H9 (cell line): ENCODE results near the gene OSTN. TPM values are rescaled to one million over a fixed set of nuclear protein-coding genes. Genes with fewer than 3 reads are reported as not detected.

Experiments used
- DNase-seq: peaks from one replicate; pipeline ENCODE4 v3.0.0-alpha.2; 2017
- H2AFZ ChIP-seq: one replicate; pipeline ENCODE4 v1.6.1; 2013; ENCODE audit warnings: mild to moderate bottlenecking, low read length, control low read depth, moderate library complexity
- H2AK5ac ChIP-seq: 2 replicates; pipeline ENCODE4 v1.6.1; 2013; ENCODE audit warnings: low read length, control low read depth, mixed read lengths; ENCODE audit not compliant: insufficient read length
- H2BK120ac ChIP-seq: one replicate; pipeline ENCODE4 v1.6.1; 2013; ENCODE audit warnings: low read depth, mild to moderate bottlenecking, low read length, control low read depth, inconsistent platforms; ENCODE audit not compliant: poor library complexity, severe bottlenecking
- H2BK12ac ChIP-seq: 2 replicates; pipeline ENCODE4 v1.6.1; 2013; ENCODE audit warnings: low read length, control low read depth, mixed read lengths, low read depth; ENCODE audit not compliant: insufficient read length
- H2BK15ac ChIP-seq: 2 replicates; pipeline ENCODE4 v1.6.1; 2013; ENCODE audit warnings: low read depth, low read length, control low read depth
- H2BK20ac ChIP-seq: one replicate; pipeline ENCODE4 v1.6.1; 2013; ENCODE audit warnings: low read depth, mild to moderate bottlenecking, low read length, control low read depth, inconsistent platforms; ENCODE audit not compliant: poor library complexity, severe bottlenecking
- H2BK5ac ChIP-seq: 2 replicates; pipeline ENCODE4 v1.6.1; 2013; ENCODE audit warnings: low read length, control low read depth, mixed read lengths; ENCODE audit not compliant: insufficient read length
- H3K14ac ChIP-seq: 2 replicates; pipeline ENCODE4 v1.6.1; 2013; ENCODE audit warnings: low read length, control low read depth; ENCODE audit not compliant: insufficient read depth
- H3K18ac ChIP-seq: 2 replicates; pipeline ENCODE4 v1.6.1; 2013; ENCODE audit warnings: low read depth, mild to moderate bottlenecking, mixed read lengths, low read length, control low read depth; ENCODE audit not compliant: insufficient read length
- H3K23ac ChIP-seq: 2 replicates; pipeline ENCODE4 v1.6.1; 2013; ENCODE audit warnings: low read length, control low read depth, mixed read lengths, low read depth; ENCODE audit not compliant: insufficient read length
- H3K23me2 ChIP-seq: 2 replicates; pipeline ENCODE4 v1.6.1; 2013; ENCODE audit warnings: low read depth, mild to moderate bottlenecking, mixed read lengths, low read length, control low read depth; ENCODE audit not compliant: insufficient read length, poor library complexity, severe bottlenecking
- H3K27ac ChIP-seq: 2 replicates; pipeline ENCODE4 v1.5.1; 2013; ENCODE audit warnings: low read length, control low read depth, mixed read lengths, low read depth; ENCODE audit not compliant: insufficient read length
- H3K27me3 ChIP-seq: 2 replicates; pipeline ENCODE4 v1.6.1; 2013; ENCODE audit warnings: low read length, control low read depth, inconsistent platforms; ENCODE audit not compliant: insufficient read depth
- H3K4ac ChIP-seq: 2 replicates; pipeline ENCODE4 v1.6.1; 2013; ENCODE audit warnings: low read depth, mild to moderate bottlenecking, control low read depth, inconsistent platforms, low read length, moderate library complexity
- H3K4me1 ChIP-seq: 2 replicates; pipeline ENCODE4 v1.6.1; 2013; ENCODE audit warnings: low read length, control low read depth, inconsistent platforms; ENCODE audit not compliant: insufficient read depth
- H3K4me2 ChIP-seq: 2 replicates; pipeline ENCODE4 v1.6.1; 2013; ENCODE audit warnings: low read length, control low read depth, mixed read lengths; ENCODE audit not compliant: insufficient read length, insufficient read depth
- H3K56ac ChIP-seq: 2 replicates; pipeline ENCODE4 v1.6.1; 2013; ENCODE audit warnings: low read depth, mild to moderate bottlenecking, mixed read lengths, low read length, control low read depth; ENCODE audit not compliant: insufficient read length
- H3K79me1 ChIP-seq: 2 replicates; pipeline ENCODE4 v1.6.1; 2013; ENCODE audit warnings: low read depth, mild to moderate bottlenecking, moderate library complexity, low read length, control low read depth, inconsistent platforms; ENCODE audit not compliant: insufficient read depth, poor library complexity, severe bottlenecking
- H3K79me2 ChIP-seq: 2 replicates; pipeline ENCODE4 v1.6.1; 2013; ENCODE audit warnings: low read length, control low read depth, inconsistent platforms; ENCODE audit not compliant: insufficient read depth
- H3K9ac ChIP-seq: 2 replicates; pipeline ENCODE4 v1.6.1; 2013; ENCODE audit warnings: low read length, control low read depth, mixed read lengths; ENCODE audit not compliant: insufficient read length; ENCODE audit errors: extremely low read depth
- H3K9me3 ChIP-seq: one replicate; pipeline ENCODE4 v1.6.1; 2013; ENCODE audit warnings: low read depth, low read length, inconsistent platforms; ENCODE audit not compliant: control insufficient read depth
- H3T11ph ChIP-seq: one replicate; pipeline ENCODE4 v1.6.1; 2013; ENCODE audit warnings: mild to moderate bottlenecking, low read length, control low read depth, inconsistent platforms
- H4K20me1 ChIP-seq: one replicate; pipeline ENCODE4 v1.6.1; 2013; ENCODE audit not compliant: control insufficient read depth, insufficient read length, insufficient read depth
- H4K5ac ChIP-seq: 2 replicates; pipeline ENCODE4 v1.6.1; 2013; ENCODE audit warnings: low read depth, mild to moderate bottlenecking, mixed read lengths, low read length, control low read depth; ENCODE audit not compliant: insufficient read length
- H4K8ac ChIP-seq: replicated peaks from 2 replicates; pipeline ENCODE4 v1.6.1; 2013; ENCODE audit warnings: low read length, control low read depth, mixed read lengths, low read depth; ENCODE audit not compliant: insufficient read length
- H4K91ac ChIP-seq: 2 replicates; pipeline ENCODE4 v1.6.1; 2013; ENCODE audit warnings: low read depth, mild to moderate bottlenecking, moderate library complexity, mixed read lengths, low read length, control low read depth; ENCODE audit not compliant: insufficient read length
- H3K27ac Mint-ChIP-seq, 3 experiments: 2 replicates in 2 of 3; 3 replicates in 1 of 3; pipeline ENCODE4 v1.8.0; 2020 to 2021; ENCODE audit warnings: mixed read lengths in 3 of 3, mild to moderate bottlenecking in 1 of 3, moderate library complexity in 1 of 3
- H3K27me3 Mint-ChIP-seq: 2 replicates; pipeline ENCODE4 v1.8.0; 2021; ENCODE audit warnings: low read depth, mild to moderate bottlenecking, moderate library complexity, mixed read lengths
- H3K36me3 Mint-ChIP-seq, 3 experiments: 2 replicates in 2 of 3; 3 replicates in 1 of 3; pipeline ENCODE4 v1.8.0; 2020 to 2021; ENCODE audit warnings: low read depth in 3 of 3, mixed read lengths in 3 of 3; ENCODE audit not compliant: insufficient read depth in 1 of 3
- H3K4me1 Mint-ChIP-seq, 2 experiments: 2 replicates each; pipeline ENCODE4 v1.8.0; 2020; ENCODE audit warnings: mixed read lengths in 2 of 2
- H3K4me3 Mint-ChIP-seq, 2 experiments: 2 replicates in 1 of 2; 3 replicates in 1 of 2; pipeline ENCODE4 v1.8.0; 2020 to 2021; ENCODE audit warnings: mild to moderate bottlenecking in 2 of 2, mixed read lengths in 2 of 2, moderate library complexity in 1 of 2
- H3K9me3 Mint-ChIP-seq, 2 experiments: 2 replicates in 1 of 2; 3 replicates in 1 of 2; pipeline ENCODE4 v1.8.0; 2020; ENCODE audit warnings: mild to moderate bottlenecking in 2 of 2, mixed read lengths in 2 of 2, moderate library complexity in 1 of 2
- total RNA-seq: library from RNA; stranded (reverse); gene quantifications from 2 replicates; pipeline ENCODE4 v1.2.1, GENCODE V29; 2021
- TF ChIP-seq, protein P1 (sequence below): fragments of 200-600 bp; sonication (generic); conservative IDR thresholded peaks from 3 replicates; pipeline ENCODE4 v1.8.0; 2021; ENCODE audit warnings: antibody characterized with exemption, mild to moderate bottlenecking

Gene OSTN
- total RNA-seq, 1 experiment from 2014 or later: 0.07 TPM

- no peaks in the 10 kb centered on the region for H3K23me2 ChIP-seq
- Mint-ChIP-seq H3K27ac (no peak overlapping the region), H3K4me3 (no peak overlapping the region), H3K4me1 (no peaks in the 10 kb centered on the region), H3K9me3 (peaks cover 6% of the 10 kb centered on the region in 2 experiments; a peak in 4 of 5 replicates), H3K36me3 (peaks cover 3 to 5% (median 5%) of the 10 kb centered on the region in 3 experiments; a peak in 4 of 7 replicates), H3K27me3 (no peaks in the 10 kb centered on the region)
- no peak overlapping the region for H2BK15ac ChIP-seq
- no peaks in the 10 kb centered on the region for H3K9me3 ChIP-seq
- no peaks in the 10 kb centered on the region for H3K4me1 ChIP-seq
- H3K79me2 ChIP-seq: no peaks in the 10 kb centered on the region
- H3K4ac ChIP-seq: no peak overlapping the region
- DNase-seq: no peak
- no peak overlapping the region for H2AK5ac ChIP-seq
- H2BK12ac ChIP-seq: no peak overlapping the region
- H3K79me1 ChIP-seq: no peaks in the 10 kb centered on the region
- H3K27ac ChIP-seq: no peak overlapping the region
- no peaks in the 10 kb centered on the region for H4K20me1 ChIP-seq
- H3K14ac ChIP-seq: no peak overlapping the region
- H3K27me3 ChIP-seq: no peaks in the 10 kb centered on the region
- H2BK20ac ChIP-seq: no peak overlapping the region
- no peak overlapping the region for H2BK5ac ChIP-seq
- no peak overlapping the region for H3T11ph ChIP-seq
- H4K8ac ChIP-seq: no peak overlapping the region
- no peak overlapping the region for H3K4me2 ChIP-seq
- H4K5ac ChIP-seq: no peak overlapping the region
- no peak overlapping the region for H4K91ac ChIP-seq
- no peak overlapping the region for H3K18ac ChIP-seq
- TF ChIP-seq, protein P1, sequence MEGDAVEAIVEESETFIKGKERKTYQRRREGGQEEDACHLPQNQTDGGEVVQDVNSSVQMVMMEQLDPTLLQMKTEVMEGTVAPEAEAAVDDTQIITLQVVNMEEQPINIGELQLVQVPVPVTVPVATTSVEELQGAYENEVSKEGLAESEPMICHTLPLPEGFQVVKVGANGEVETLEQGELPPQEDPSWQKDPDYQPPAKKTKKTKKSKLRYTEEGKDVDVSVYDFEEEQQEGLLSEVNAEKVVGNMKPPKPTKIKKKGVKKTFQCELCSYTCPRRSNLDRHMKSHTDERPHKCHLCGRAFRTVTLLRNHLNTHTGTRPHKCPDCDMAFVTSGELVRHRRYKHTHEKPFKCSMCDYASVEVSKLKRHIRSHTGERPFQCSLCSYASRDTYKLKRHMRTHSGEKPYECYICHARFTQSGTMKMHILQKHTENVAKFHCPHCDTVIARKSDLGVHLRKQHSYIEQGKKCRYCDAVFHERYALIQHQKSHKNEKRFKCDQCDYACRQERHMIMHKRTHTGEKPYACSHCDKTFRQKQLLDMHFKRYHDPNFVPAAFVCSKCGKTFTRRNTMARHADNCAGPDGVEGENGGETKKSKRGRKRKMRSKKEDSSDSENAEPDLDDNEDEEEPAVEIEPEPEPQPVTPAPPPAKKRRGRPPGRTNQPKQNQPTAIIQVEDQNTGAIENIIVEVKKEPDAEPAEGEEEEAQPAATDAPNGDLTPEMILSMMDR: no peak
- H3K56ac ChIP-seq: no peak overlapping the region
- H2BK120ac ChIP-seq: no peak overlapping the region
- H3K9ac ChIP-seq: no peak overlapping the region
- H3K23ac ChIP-seq: no peak overlapping the region
- no peak overlapping the region for H2AFZ ChIP-seq
Measured at GRCh38 chr3:191192941-191193340, 6.1 kb upstream of the OSTN start.
